Colonic mucosa (tissue), 4 donors: ENCODE measurements around the gene BICDL2. TPM values are rescaled to one million over a fixed set of nuclear protein-coding genes. Genes with fewer than 3 reads are reported as not detected.
A peak's percentile ranks its signal among the peaks of the same experiment; 100 is the strongest.

ENCODE experiments used
- DNase-seq: peaks from one replicate; pipeline ENCODE4 v3.0.0-alpha.2; 2020
- H3K27ac ChIP-seq: fragments of 200-600 bp; one replicate; pipeline ENCODE4 v1.8.0; 2021
- H3K27me3 ChIP-seq: fragments of 200-600 bp; one replicate; pipeline ENCODE4 v1.8.0; 2021
- H3K36me3 ChIP-seq: fragments of 200-600 bp; one replicate; pipeline ENCODE4 v1.8.0; 2021
- H3K4me1 ChIP-seq: fragments of 200-600 bp; one replicate; pipeline ENCODE4 v1.8.0; 2021; ENCODE audit warnings: mild to moderate bottlenecking
- H3K4me3 ChIP-seq: fragments of 200-600 bp; one replicate; pipeline ENCODE4 v1.8.0; 2021
- H3K9ac ChIP-seq, 2 donors: one replicate each; pipeline ENCODE4 v1.7.0; 2013; ENCODE audit warnings: control low read depth in 2 of 2, low read depth in 2 of 2, low read length in 2 of 2
- H3K9me3 ChIP-seq: fragments of 200-600 bp; one replicate; pipeline ENCODE4 v1.8.0; 2021
- intact Hi-C: fragments of 100-400 bp; cut with DNase I; formaldehyde crosslinking; loops from one replicate; pipeline ENCODE4 v1.14.1; 2022
- total RNA-seq, 2 donors: library from RNA; stranded (reverse); fragmentation: NEBNext Ultra II Directional in 1 of 2; extraction: Animal tissue kit (Norgen Biotek cat#: 25700) in 1 of 2; gene quantifications; one replicate each; pipeline ENCODE4 v1.2.1, GENCODE V29; 2021
- TF ChIP-seq, protein P1 (sequence below): fragments of 200-600 bp; IDR thresholded peaks from one replicate; pipeline ENCODE4 v1.8.0; 2022; ENCODE audit warnings: antibody characterized with exemption, mild to moderate bottlenecking
- donor health status: healthy.
- donor health status: DM: no; HTN: no; CAD: no.
- donor health status: DM: no; HTN: no; CAD: no.

BICDL2 gene
- total RNA-seq, 2 donors from 2014 or later: 56.6 to 83.9 TPM

DNA sequence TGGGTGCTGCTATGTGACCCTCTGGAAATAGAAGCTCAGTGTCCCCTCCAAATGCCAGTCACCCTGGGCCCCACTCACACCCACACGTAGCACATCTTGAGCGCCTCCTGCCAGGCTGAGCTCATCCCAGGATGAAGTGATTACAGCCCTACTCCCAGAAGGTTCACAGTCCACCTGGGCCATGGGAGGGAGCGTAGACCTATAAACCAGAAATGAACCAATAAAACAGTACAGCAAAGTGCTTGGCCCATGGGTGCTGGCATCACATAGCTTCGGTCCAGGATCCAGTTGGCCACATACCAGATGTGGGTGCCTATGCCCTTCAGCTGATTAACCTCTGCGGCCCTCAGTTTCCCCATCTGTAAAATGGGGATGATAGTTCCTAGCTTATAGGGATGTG, 2.2 kb upstream of the BICDL2 start:
- Histone ChIP-seq H3K4me3 (no peak overlapping the region), H3K9me3 (no peaks in the 10 kb centered on the region), H3K36me3 (no peaks in the 10 kb centered on the region), H3K4me1 (peaks cover 9% of the 10 kb centered on the region), H3K27me3 (peaks cover 13% of the 10 kb centered on the region), H3K9ac (no peak overlapping the region), H3K27ac (peak overlapping the region; percentile 57)
- TF ChIP-seq, protein P1, sequence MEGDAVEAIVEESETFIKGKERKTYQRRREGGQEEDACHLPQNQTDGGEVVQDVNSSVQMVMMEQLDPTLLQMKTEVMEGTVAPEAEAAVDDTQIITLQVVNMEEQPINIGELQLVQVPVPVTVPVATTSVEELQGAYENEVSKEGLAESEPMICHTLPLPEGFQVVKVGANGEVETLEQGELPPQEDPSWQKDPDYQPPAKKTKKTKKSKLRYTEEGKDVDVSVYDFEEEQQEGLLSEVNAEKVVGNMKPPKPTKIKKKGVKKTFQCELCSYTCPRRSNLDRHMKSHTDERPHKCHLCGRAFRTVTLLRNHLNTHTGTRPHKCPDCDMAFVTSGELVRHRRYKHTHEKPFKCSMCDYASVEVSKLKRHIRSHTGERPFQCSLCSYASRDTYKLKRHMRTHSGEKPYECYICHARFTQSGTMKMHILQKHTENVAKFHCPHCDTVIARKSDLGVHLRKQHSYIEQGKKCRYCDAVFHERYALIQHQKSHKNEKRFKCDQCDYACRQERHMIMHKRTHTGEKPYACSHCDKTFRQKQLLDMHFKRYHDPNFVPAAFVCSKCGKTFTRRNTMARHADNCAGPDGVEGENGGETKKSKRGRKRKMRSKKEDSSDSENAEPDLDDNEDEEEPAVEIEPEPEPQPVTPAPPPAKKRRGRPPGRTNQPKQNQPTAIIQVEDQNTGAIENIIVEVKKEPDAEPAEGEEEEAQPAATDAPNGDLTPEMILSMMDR: no peak
- peak; percentile 83 for DNase-seq
- intact Hi-C loops: no loop called here

DNA sequence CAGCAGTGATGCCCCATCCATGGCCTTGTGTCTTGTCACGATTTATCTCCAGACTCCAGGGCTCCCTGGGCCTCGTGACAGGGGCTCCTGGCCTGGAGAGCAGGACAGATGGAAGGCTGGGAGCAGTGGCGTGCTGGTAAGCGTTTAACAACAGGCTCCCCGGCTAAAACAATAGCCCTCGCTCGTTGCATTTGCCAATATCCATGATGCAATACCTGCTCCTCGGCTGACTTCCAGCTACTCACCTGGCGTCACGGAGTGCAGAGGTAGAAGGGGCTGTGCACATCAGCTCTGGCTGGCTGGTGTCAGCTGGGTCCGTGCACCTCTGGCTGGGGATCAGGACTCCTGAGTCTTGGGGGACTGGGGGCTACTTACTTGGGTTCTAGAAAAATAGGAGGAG, 1.5 kb upstream of the BICDL2 start:
- peak overlapping the region; percentile 57 for H3K27ac ChIP-seq
- TF ChIP-seq, protein P1: no peak
- H3K9ac ChIP-seq: no peak overlapping the region

DNA sequence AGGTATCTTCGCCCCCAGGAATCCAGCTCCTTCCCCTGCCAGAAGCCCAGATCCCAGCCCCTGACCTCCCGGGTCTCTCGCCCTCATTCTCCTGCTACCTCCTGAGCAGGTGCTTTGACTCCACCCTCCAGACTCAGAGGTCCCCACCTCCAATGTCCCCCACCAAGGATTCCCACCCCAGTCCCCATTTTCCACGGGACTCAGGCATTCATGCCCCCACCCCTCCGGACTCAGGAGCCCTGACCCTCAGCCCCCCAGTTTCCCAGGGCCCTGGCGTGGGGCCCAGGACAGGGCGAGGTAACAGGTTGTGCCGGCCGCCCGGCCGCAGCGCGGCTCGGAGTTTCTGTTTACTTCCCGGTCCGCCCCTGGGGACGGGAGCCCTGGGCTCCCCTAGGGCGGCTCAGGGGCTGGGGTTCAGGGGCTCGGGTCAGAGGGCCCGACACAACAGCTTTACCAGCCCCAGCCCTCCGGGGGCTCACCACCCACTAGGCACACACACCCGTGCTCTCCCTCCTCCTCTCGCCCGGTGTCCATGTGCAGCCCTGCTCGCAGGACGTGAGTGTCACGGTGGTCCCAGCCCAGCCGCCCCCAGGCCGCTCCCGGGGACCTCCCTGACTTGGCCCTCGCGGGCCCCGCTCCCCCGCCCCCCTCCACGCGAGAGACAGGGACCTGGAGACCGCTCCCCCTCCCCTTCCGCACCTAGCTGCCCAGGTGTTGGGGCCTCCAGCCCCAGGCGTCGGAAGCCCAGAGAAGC, 595 bp downstream of the BICDL2 start:
- no peaks in the 10 kb centered on the region for H3K36me3 ChIP-seq
- TF ChIP-seq, protein P1: no peak
- DNase-seq: peak; percentile 67
- H3K27ac ChIP-seq: peak overlapping the region; percentile 62
- intact Hi-C loops: no loop called here
- peaks cover 9% of the 10 kb centered on the region for H3K4me1 ChIP-seq
- H3K9ac ChIP-seq: peak overlapping the region; percentile 61 to 82
- H3K27me3 ChIP-seq: peaks cover 12% of the 10 kb centered on the region
- peak overlapping the region; percentile 54 for H3K4me3 ChIP-seq
- no peaks in the 10 kb centered on the region for H3K9me3 ChIP-seq

More for the DNA sequence above, 1.5 kb upstream of the BICDL2 start:
- H3K27me3 ChIP-seq: peaks cover 12% of the 10 kb centered on the region
- DNase-seq: peak; percentile 86
- intact Hi-C loops: no loop called here
- H3K9me3 ChIP-seq: no peaks in the 10 kb centered on the region
- H3K4me3 ChIP-seq: no peak overlapping the region
- peaks cover 9% of the 10 kb centered on the region for H3K4me1 ChIP-seq
- no peaks in the 10 kb centered on the region for H3K36me3 ChIP-seq

DNA sequence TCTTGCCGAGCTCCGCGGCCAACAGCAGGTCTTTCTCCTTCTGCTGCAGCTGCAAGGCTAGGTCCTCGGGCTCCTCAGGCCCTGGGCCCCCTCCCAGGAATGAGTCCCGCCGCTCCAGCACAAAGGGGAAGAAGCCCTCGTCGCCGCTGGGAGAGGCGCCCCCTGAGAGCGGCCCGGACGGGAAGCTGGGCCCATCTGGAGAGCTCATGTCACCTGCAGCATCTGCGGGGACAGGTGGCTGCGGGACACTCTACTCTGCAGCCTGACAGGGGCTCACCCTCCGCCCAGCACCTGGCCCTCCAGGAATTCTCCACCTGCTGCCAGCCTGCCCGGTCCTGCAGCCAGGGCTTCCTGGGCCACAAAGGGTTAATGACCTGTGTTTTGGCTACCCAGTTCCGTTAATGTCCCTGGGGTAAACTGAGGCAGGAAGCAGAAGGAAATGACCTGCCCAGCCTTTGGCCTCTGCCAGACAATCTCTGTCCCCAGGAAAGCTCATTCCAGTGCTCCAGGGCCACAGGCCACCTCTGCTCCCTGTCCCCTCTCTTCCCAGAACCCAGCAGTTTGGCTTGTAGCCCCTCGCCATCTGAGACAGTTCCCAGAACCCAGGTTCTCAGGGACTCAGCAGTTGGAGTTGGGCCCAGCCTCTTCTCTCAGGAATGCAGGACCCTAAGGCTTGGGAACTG, 1.3 kb downstream of the BICDL2 start:
- H3K4me1 ChIP-seq: peaks cover 9% of the 10 kb centered on the region
- intact Hi-C loops: no loop called here
- peak overlapping the region; percentile 54 for H3K4me3 ChIP-seq
- DNase-seq: no peak
- peaks cover 12% of the 10 kb centered on the region for H3K27me3 ChIP-seq
- TF ChIP-seq, protein P1: no peak
- peak overlapping the region in 1 of 2 donors; percentile 82 for H3K9ac ChIP-seq
- H3K36me3 ChIP-seq: no peaks in the 10 kb centered on the region
- H3K27ac ChIP-seq: no peak overlapping the region
- H3K9me3 ChIP-seq: no peaks in the 10 kb centered on the region

DNA sequence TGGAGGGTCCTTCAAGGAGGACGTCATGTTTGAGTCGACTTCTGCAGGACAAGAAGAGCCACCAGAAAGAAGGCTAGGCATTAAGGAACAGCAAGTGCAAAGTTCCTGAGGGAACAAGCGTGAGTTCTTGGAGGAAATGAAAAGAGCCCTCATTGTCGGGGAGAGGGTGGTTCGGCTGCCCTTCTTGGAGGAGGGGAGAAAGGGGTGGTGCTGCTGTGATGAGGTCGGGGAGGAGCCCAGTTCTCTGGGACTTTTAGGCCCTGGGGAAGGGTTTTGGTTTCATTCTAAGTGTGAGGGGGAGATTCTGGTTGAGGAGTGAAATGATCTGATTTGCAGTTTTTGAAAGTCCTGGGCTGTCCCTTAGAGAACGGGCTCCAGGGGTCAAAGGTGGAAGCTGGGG, 4.1 kb downstream of the BICDL2 start:
- Histone ChIP-seq H3K9me3 (no peaks in the 10 kb centered on the region), H3K27me3 (peaks cover 16% of the 10 kb centered on the region), H3K36me3 (no peaks in the 10 kb centered on the region), H3K4me3 (no peak overlapping the region), H3K27ac (no peak overlapping the region), H3K4me1 (peaks cover 12% of the 10 kb centered on the region), H3K9ac (no peak overlapping the region)
- intact Hi-C loops: no loop called here
- no peak for DNase-seq
- TF ChIP-seq, protein P1: no peak
